ENCODE measurements around the gene GABRD. TPM values are rescaled to one million over a fixed set of nuclear protein-coding genes. Genes with fewer than 3 reads are reported as not detected.

GABRD gene
- total RNA-seq, 2 donors from 2014 or later: not detected

DNA sequence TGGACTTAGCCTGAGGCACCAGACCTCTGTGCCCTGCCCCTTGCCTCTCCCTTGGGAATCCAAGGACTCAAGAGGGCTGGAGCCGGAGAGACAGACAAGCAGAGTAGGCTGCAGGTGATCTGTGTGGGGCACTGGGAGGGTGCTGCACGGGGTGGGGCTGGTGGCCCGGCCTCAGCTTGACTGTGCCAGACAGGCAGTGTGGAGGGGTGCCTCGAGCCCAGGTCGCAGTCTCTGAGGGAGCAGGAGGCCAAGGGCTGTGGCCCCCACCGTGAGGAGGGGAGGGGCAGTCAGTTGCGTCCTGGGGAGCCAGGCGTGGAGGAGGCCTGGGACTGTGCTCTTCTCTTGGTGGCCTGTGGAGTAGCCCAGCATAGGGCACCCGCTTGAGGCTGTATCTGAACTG is 4.0 kb downstream of the GABRD start:
- no peak for TF ChIP-seq POLR2A (IDR thresholded peaks at IDR 0.05)
- TF ChIP-seq, protein P1, sequence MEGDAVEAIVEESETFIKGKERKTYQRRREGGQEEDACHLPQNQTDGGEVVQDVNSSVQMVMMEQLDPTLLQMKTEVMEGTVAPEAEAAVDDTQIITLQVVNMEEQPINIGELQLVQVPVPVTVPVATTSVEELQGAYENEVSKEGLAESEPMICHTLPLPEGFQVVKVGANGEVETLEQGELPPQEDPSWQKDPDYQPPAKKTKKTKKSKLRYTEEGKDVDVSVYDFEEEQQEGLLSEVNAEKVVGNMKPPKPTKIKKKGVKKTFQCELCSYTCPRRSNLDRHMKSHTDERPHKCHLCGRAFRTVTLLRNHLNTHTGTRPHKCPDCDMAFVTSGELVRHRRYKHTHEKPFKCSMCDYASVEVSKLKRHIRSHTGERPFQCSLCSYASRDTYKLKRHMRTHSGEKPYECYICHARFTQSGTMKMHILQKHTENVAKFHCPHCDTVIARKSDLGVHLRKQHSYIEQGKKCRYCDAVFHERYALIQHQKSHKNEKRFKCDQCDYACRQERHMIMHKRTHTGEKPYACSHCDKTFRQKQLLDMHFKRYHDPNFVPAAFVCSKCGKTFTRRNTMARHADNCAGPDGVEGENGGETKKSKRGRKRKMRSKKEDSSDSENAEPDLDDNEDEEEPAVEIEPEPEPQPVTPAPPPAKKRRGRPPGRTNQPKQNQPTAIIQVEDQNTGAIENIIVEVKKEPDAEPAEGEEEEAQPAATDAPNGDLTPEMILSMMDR (IDR thresholded peaks at IDR 0.05): no peak
- Histone ChIP-seq H3K4me3 (no peak overlapping the region), H3K9me3 (no peaks in the 10 kb centered on the region), H3K27me3 (peaks cover 0 to 24% of the 10 kb centered on the region in 2 donors), H3K27ac (no peak overlapping the region), H3K4me1 (peaks cover 7% of the 10 kb centered on the region), H3K36me3 (replicated peaks in 1 of 2; ENCODE audit: insufficient read depth in 1 of 2, low read depth in 2 of 2) (no peaks in the 10 kb centered on the region)
- no peak for DNase-seq
- ATAC-seq: no peak
- intact Hi-C loops (cut with DNase I): no loop called here
- WGBS, 2 donors: 74% methylated on average over 9 of the region's 9 CpGs; no CpG with 5 or more reads in 1 of the 2 donors

DNA sequence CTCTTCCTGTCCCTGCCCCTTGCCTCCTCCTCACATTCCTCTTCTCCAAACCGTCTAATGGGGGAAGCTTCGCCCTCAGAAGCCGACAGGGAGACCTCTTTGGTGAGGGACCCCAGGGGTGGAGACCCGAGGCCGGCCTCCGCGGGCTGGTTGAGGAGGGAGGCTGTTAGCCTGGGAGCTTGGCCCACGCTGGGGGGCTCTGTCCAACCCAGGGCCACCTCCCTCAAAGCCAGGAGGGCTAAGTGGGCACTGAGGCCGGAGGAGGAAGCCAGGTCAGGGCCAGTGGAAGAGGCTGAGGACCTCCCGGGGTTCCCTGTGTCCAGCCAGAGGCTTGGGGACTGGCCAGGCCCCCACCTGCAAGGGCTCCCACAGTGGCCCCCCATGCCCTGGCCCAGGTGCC is 5.3 kb downstream of the GABRD start:
- no peak for DNase-seq
- Histone ChIP-seq H3K27me3 (peaks cover 0 to 24% of the 10 kb centered on the region in 2 donors), H3K27ac (no peak overlapping the region), H3K36me3 (replicated peaks in 1 of 2; ENCODE audit: insufficient read depth in 1 of 2, low read depth in 2 of 2) (no peaks in the 10 kb centered on the region), H3K9me3 (no peaks in the 10 kb centered on the region), H3K4me1 (peaks cover 5% of the 10 kb centered on the region), H3K4me3 (no peak overlapping the region)
- intact Hi-C loops (cut with DNase I): no loop called here
- WGBS, 2 donors: 70 to 79% methylated on average over 10 of the region's 10 CpGs
- no peak for TF ChIP-seq POLR2A (IDR thresholded peaks at IDR 0.05)
- no peak for ATAC-seq

DNA sequence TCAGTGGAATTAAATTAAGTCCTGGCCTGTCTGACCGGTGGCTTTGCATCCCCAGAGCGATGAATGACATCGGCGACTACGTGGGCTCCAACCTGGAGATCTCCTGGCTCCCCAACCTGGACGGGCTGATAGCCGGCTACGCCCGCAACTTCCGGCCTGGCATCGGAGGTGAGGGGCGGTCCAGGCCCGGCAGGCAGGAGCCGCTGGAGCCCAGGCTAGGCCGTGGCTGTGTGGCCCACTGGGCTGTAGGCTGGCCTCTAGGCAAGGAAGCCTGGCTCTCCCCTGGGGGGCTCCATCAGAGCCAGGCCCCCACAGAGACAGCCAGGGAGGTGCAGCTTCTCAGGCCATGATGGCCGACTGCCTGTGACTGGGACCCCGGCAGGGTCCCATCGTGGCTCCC is 5.7 kb downstream of the GABRD start:
- Histone ChIP-seq H3K4me3 (no peak overlapping the region), H3K9me3 (no peaks in the 10 kb centered on the region), H3K27ac (no peak overlapping the region), H3K36me3 (replicated peaks in 1 of 2; ENCODE audit: insufficient read depth in 1 of 2, low read depth in 2 of 2) (no peaks in the 10 kb centered on the region), H3K4me1 (peaks cover 1% of the 10 kb centered on the region), H3K27me3 (peaks cover 0 to 20% of the 10 kb centered on the region in 2 donors)
- ATAC-seq: no peak
- intact Hi-C loops (cut with DNase I): no loop called here
- 72% methylated on average over 18 of the region's 18 CpGs; no CpG with 5 or more reads in 1 of the 2 donors for WGBS, 2 donors
- DNase-seq: no peak
- TF ChIP-seq, protein P1 (IDR thresholded peaks at IDR 0.05): no peak
- no peak for TF ChIP-seq POLR2A (IDR thresholded peaks at IDR 0.05)

DNA sequence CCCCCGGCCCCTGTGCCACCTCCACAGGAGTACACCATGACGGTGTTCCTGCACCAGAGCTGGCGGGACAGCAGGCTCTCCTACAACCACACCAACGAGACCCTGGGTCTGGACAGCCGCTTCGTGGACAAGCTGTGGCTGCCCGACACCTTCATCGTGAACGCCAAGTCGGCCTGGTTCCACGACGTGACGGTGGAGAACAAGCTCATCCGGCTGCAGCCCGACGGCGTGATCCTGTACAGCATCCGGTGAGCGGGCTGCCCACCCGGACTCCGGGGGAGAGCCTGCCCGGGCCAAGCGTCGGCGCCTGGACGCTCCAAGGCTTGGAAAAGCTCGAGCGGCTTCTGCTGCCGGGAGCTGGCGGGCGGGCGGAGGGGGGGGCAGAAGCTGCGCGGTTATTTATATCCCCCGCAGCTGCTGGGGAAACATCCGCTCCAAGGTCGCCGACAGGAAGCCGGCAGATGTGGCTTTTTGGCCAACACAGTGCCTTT is 6.4 kb downstream of the GABRD start:
- peaks cover 0 to 13% of the 10 kb centered on the region in 2 donors for H3K27me3 ChIP-seq
- no peak for DNase-seq
- H3K36me3 ChIP-seq (replicated peaks in 1 of 2; ENCODE audit: insufficient read depth in 1 of 2, low read depth in 2 of 2): no peaks in the 10 kb centered on the region
- ATAC-seq: peak; percentile 28
- TF ChIP-seq, protein P1 (IDR thresholded peaks at IDR 0.05): no peak
- no peak for TF ChIP-seq POLR2A (IDR thresholded peaks at IDR 0.05)
- 40 to 42% methylated on average over 18 to 39 of the region's 39 CpGs for WGBS, 2 donors
- no peaks in the 10 kb centered on the region for H3K9me3 ChIP-seq
- H3K4me1 ChIP-seq: no peaks in the 10 kb centered on the region
- intact Hi-C loops (cut with DNase I): no loop called here
- no peak overlapping the region for H3K27ac ChIP-seq
- H3K4me3 ChIP-seq: no peak overlapping the region

DNA sequence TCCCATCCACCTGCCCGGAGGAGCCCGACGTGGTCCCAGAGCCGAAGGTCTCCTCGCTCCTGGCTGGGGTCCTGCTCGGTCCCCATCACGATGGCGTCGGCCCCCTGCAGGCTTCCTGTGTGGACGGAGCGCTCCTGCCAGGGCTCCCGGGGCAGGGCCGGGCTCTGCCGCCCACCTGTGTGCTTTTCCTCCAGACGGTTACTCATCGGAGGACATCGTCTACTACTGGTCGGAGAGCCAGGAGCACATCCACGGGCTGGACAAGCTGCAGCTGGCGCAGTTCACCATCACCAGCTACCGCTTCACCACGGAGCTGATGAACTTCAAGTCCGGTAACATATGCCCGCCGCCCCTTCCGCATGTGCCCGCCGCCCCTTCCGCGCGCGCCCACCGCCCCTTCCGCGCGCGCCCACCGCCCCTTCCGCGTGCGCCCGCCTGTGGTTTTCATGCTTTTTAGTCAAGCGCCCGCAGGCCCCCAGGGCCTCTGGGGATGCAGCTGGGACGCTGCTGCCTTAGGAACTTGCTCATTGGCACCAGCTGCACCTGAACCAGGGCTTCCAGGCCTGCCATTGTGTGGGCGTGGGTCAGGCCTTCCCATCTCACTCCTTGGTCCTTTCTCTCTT is 8.9 kb downstream of the GABRD start:
- no peak overlapping the region for H3K4me3 ChIP-seq
- TF ChIP-seq POLR2A (IDR thresholded peaks at IDR 0.05): no peak
- TF ChIP-seq, protein P1 (IDR thresholded peaks at IDR 0.05): no peak
- ATAC-seq: no peak
- 83 to 84% methylated on average over 37 to 46 of the region's 46 CpGs for WGBS, 2 donors
- H3K27me3 ChIP-seq: no peaks in the 10 kb centered on the region
- H3K4me1 ChIP-seq: no peaks in the 10 kb centered on the region
- no peak overlapping the region for H3K27ac ChIP-seq
- H3K36me3 ChIP-seq (replicated peaks in 1 of 2; ENCODE audit: insufficient read depth in 1 of 2, low read depth in 2 of 2): no peaks in the 10 kb centered on the region
- no peak for DNase-seq
- intact Hi-C loops (cut with DNase I): no loop called here
- H3K9me3 ChIP-seq: no peaks in the 10 kb centered on the region

Data from body of pancreas (tissue), 4 donors.